NCI-H526 (cell line): ENCODE data around the gene MPP1.

Experiments used
- DNase-seq, 2 experiments: peaks; one replicate each; lab custom pipeline; 2025; lab: John Stamatoyannopoulos, UW

MPP1 gene

GRCh38 chrX:154731881-154732280 is 73.4 kb downstream of the MPP1 start:
- DNase-seq, result no peak

DNA sequence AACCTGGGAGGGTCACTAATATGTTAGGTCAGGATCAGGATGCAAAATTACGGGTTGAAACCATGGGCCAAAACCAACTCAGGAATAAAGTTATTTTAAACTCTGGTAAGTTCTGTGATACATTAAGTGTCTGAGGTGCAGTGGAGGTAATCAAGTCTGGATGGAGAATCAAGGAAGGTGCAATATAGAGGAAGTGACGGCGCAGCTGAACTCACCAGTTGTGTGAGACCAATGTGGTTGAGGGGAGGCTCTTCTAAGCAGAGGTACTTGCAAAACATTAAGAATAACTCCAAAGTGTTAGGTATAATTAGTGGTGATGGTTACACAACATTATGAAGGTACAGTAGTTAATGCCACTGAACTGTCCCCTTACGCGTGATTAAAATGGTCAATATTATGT is 74.1 kb downstream of the MPP1 start:
- DNase-seq, result no peak

DNA sequence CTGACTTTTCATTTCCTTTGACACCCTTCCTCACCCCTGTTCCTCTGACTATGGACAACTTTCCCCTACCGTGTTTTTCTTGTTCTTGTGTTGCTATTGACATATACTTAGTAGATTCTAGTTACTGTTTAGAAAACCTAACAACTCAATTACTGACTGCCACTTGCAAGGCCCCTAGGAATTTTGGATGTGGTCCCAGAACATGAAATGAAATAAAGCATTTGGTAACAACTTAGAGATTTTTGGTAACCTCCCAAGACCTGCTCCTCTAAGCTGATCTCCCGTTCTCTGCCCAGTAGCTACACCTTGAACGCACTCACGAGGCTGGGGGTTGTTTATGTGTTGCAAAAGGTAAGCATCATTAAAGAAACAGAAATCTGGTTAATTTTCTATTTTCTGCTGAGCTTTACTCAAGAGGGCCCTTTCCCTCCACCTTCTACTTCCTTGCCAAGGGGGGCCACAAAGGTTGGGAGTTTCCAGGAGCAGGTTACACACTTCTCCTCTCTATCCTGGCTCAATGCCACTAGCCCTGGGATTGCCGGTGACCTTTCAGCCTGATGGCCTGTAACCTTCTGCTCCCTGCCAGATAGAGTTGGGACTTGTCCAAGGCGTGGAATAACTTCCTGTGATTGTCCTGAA is 74.9 kb downstream of the MPP1 start:
- no peak for DNase-seq

- no peak for DNase-seq
Measured at GRCh38 chrX:154729439-154729838, 75.8 kb downstream of the MPP1 start.
